ENCODE data around the gene CLASRP. TPM values are rescaled to one million over a fixed set of nuclear protein-coding genes. Genes with fewer than 3 reads are reported as not detected.

The CLASRP gene
- total and polyA plus RNA-seq, 9 donors: 22.8 to 56.2 (median 44.7) TPM

DNA sequence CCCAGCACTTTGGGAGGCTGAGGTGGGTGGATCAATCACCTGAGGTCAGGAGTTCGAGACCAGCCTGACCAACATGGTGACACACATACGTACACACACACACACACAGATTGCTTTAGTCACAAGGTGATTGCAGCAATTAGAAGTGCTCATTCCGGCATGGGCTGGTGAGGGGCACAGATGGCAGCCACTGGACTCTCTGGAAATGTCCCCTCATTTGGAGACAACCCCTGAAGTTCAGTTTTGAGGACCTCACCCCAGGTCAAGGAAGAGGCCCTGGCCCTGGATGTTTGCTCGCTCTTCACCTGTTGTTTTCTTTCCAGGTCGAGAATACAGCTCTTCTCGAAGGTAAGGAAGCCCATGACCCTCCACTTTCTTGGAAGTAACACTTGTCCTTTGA lies 31.4 kb downstream of the CLASRP start:
- 89% methylated on average over 4 of the region's 6 CpGs for WGBS (ENCODE audit: insufficient coverage)
- H3K27ac ChIP-seq (ENCODE audit: low read length): no peak overlapping the region
- no peak for DNase-seq
- H3K27me3 ChIP-seq (ENCODE audit: control insufficient read depth, insufficient read depth, low read length): no peaks in the 10 kb centered on the region
- H3K36me3 ChIP-seq (ENCODE audit: control insufficient read depth, insufficient read depth, low read length): peaks cover 52% of the 10 kb centered on the region
- H3K4me1 ChIP-seq (ENCODE audit: control insufficient read depth, insufficient read depth, low read length): peaks cover 12% of the 10 kb centered on the region
- H3K4me3 ChIP-seq (ENCODE audit: low read length): no peak overlapping the region
- H3K9me3 ChIP-seq (replicated peaks; ENCODE audit: control insufficient read depth, low read depth, low read length): no peaks in the 10 kb centered on the region

DNA sequence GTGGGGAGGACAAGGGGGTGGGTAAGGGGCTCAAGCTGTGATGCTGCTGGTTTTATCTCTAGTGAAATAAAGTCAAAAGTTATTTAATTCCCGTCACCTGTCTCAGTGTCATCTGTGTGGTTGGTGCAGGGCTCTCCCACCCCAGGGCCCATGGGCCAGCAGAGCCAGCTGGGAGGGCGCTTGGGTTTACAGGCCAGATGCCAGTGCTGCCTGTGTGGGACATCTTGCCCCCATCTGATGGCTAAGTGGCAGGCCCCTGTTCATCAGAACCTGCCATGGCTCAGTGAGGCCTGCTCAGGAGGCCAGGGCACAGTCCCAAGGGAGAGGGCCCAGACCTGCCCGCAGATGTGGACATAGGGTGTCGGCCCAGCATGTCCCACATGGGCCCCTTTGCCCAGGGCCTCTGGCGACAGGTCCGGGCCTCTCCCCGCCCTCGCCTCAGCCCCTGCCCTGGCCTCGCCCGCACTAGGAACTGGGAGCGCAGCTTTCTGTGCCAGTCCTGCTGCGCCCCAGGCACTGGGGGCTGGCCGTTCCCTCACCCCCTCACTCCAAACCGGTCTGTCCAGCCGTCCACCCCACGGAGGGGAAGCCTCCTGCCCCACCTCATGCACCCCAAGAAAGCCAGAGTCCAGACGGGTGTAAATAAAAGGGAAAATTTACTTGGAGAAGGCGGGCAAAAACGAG lies 32.2 kb downstream of the CLASRP start:
- H3K36me3 ChIP-seq (ENCODE audit: control insufficient read depth, insufficient read depth, low read length): peaks cover 44% of the 10 kb centered on the region

DNA sequence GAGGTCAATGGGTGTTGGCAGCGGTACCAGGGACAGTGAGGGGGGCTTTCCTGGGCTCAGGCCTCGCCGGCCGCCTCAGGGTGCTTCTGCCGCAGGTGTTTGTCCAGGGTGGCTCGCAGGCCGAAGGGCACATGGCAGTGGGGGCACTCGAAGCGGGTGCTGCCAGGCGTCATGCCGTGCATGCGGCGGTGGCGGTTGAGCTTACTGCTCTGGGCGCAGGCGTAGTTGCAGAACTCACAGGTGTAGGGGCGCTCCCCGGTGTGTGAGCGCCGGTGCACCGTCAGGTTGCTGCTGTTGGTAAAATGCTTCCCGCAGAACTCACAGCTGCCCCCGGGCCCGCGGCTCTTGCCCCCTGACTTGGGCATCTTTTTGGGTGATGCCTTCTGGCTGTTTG lies 32.7 kb downstream of the CLASRP start:
- H3K27me3 ChIP-seq (ENCODE audit: control insufficient read depth, insufficient read depth, low read length): peaks cover 4% of the 10 kb centered on the region
- H3K4me3 ChIP-seq (ENCODE audit: low read length): no peak overlapping the region
- WGBS (ENCODE audit: insufficient coverage): 90% methylated on average over 20 of the region's 25 CpGs
- H3K27ac ChIP-seq (ENCODE audit: low read length): no peak overlapping the region
- peaks cover 22% of the 10 kb centered on the region for H3K4me1 ChIP-seq (ENCODE audit: control insufficient read depth, insufficient read depth, low read length)
- no peaks in the 10 kb centered on the region for H3K9me3 ChIP-seq (replicated peaks; ENCODE audit: control insufficient read depth, low read depth, low read length)
- DNase-seq: no peak
- H3K36me3 ChIP-seq (ENCODE audit: control insufficient read depth, insufficient read depth, low read length): peaks cover 42% of the 10 kb centered on the region

More for the DNA sequence above, 32.2 kb downstream of the CLASRP start:
- Histone ChIP-seq H3K9me3 (replicated peaks; ENCODE audit: control insufficient read depth, low read depth, low read length) (no peaks in the 10 kb centered on the region), H3K27me3 (ENCODE audit: control insufficient read depth, insufficient read depth, low read length) (peaks cover 4% of the 10 kb centered on the region), H3K27ac (ENCODE audit: low read length) (no peak overlapping the region), H3K4me1 (ENCODE audit: control insufficient read depth, insufficient read depth, low read length) (peaks cover 19% of the 10 kb centered on the region), H3K4me3 (ENCODE audit: low read length) (no peak overlapping the region)
- no peak for DNase-seq
- WGBS (ENCODE audit: insufficient coverage): 87% methylated on average over 16 of the region's 19 CpGs

DNA sequence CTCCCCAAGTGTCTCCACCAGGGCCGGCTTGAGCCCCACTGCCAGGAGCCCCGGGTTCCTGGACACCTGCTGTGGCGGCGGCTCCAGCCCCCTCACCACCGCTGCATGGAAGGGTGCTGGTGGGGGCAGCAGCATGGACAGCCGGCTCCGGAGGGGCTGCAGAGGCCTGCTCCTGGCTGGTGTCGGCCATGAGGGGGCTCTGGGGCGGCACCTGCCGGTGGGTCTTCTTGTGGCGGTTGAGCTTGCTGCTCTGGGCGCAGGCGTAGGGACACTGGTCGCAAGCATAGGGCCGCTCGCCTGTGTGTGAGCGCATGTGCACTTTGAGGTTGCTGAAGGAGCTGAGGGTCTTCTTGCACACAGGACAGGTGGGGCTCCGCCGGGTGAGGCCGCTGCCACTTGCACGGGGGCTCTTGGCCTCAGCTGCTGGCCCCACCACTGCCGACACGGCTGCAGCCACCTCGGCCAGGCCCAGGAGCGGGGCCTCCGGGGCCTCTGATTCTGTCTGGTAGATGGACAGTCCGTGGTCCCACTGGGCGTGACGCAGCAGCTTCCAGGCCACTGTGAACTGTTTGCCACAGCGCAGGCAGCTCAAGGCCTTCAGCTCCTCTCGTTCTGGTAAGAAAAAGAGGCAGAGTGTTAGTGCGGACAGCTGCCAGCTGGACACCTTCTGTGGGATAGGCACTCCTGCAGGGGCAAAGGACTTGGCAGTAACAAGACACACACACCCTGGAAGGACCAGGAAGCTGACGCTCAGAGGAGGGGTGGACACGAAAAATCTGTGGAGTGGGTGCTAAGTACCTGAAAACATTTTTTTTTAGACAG lies 33.3 kb downstream of the CLASRP start:
- Histone ChIP-seq H3K27me3 (ENCODE audit: control insufficient read depth, insufficient read depth, low read length) (peaks cover 4% of the 10 kb centered on the region), H3K27ac (ENCODE audit: low read length) (no peak overlapping the region), H3K9me3 (replicated peaks; ENCODE audit: control insufficient read depth, low read depth, low read length) (no peaks in the 10 kb centered on the region), H3K36me3 (ENCODE audit: control insufficient read depth, insufficient read depth, low read length) (peaks cover 36% of the 10 kb centered on the region), H3K4me1 (ENCODE audit: control insufficient read depth, insufficient read depth, low read length) (peaks cover 25% of the 10 kb centered on the region), H3K4me3 (ENCODE audit: low read length) (no peak overlapping the region)
- DNase-seq: no peak
- WGBS (ENCODE audit: insufficient coverage): 83% methylated on average over 30 of the region's 34 CpGs

DNA sequence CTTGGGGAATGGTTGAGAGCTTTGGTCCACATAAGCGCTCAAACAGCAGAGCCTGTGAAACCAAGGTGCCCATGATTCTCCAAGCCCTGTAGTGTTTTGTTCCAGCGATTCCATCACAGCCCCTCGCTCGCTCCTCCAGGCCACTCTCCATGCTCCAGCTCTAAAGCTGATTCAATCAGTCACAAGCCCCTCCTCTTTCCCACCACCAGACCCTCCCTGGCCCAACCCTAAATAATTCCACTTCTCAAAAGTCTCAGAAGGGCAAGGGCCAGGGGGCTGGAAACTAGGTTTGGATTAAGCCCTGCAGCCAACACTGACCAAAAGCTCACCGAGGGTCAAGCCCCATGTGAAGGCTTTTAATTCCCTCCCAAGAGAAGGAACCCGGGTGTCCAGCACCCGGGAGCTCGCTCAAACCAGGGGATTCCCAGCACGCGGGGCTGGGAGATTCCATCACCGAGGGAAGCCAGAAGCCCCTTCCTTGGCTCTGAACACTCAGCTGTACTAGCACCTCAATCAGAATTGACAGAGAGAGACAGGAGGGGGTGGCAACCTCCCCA lies 36.0 kb downstream of the CLASRP start:
- Histone ChIP-seq H3K27ac (ENCODE audit: low read length) (no peak overlapping the region), H3K4me3 (ENCODE audit: low read length) (no peak overlapping the region), H3K9me3 (replicated peaks; ENCODE audit: control insufficient read depth, low read depth, low read length) (no peaks in the 10 kb centered on the region), H3K4me1 (ENCODE audit: control insufficient read depth, insufficient read depth, low read length) (peaks cover 31% of the 10 kb centered on the region), H3K27me3 (ENCODE audit: control insufficient read depth, insufficient read depth, low read length) (peaks cover 4% of the 10 kb centered on the region), H3K36me3 (ENCODE audit: control insufficient read depth, insufficient read depth, low read length) (peaks cover 17% of the 10 kb centered on the region)
- no peak for DNase-seq
- 45% methylated on average over 8 of the region's 11 CpGs for WGBS (ENCODE audit: insufficient coverage)

DNA sequence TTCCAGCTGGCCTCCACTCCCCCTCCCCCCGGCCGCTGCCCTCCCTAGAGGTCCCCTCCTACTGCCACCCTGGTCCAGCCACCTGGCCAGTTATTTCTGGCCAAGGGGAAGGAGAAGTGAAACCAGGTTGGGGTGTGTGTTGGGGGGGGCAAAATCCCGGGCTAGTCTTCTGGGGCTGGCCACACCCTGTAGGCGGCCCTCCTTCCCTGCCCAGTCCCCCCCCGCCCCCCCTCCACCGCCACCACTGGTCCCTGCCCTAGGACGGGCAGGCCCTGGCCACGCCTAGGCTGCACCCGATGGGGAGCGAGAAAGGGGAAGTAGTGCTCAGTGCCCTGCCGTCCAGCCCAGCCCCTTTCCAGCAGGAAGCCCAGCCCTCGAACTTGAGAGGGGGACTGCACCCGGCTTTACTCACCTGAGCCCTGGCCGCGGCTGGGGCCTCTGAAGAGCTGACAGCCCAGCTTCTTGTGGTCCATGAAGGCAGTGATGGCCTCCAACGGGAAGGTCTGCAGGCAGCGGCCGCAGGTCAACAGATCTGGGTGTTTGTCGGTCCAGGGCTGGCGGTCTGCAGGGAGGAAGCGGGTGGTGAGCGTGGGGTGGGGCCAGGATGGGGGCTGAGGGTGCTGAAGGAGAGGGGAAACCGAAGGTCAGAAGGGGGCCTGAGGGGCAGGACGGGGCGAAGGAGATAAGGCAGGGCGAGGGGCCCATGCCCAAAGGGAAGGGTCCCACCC lies 36.6 kb downstream of the CLASRP start:
- Histone ChIP-seq H3K9me3 (replicated peaks; ENCODE audit: control insufficient read depth, low read depth, low read length) (no peaks in the 10 kb centered on the region), H3K27me3 (ENCODE audit: control insufficient read depth, insufficient read depth, low read length) (peaks cover 4% of the 10 kb centered on the region), H3K4me3 (ENCODE audit: low read length) (peak overlapping the region; percentile 38), H3K4me1 (ENCODE audit: control insufficient read depth, insufficient read depth, low read length) (peaks cover 37% of the 10 kb centered on the region), H3K27ac (ENCODE audit: low read length) (no peak overlapping the region), H3K36me3 (ENCODE audit: control insufficient read depth, insufficient read depth, low read length) (peaks cover 10% of the 10 kb centered on the region)
- WGBS (ENCODE audit: insufficient coverage): 8% methylated on average over 16 of the region's 26 CpGs
- peak; percentile 58 for DNase-seq

DNA sequence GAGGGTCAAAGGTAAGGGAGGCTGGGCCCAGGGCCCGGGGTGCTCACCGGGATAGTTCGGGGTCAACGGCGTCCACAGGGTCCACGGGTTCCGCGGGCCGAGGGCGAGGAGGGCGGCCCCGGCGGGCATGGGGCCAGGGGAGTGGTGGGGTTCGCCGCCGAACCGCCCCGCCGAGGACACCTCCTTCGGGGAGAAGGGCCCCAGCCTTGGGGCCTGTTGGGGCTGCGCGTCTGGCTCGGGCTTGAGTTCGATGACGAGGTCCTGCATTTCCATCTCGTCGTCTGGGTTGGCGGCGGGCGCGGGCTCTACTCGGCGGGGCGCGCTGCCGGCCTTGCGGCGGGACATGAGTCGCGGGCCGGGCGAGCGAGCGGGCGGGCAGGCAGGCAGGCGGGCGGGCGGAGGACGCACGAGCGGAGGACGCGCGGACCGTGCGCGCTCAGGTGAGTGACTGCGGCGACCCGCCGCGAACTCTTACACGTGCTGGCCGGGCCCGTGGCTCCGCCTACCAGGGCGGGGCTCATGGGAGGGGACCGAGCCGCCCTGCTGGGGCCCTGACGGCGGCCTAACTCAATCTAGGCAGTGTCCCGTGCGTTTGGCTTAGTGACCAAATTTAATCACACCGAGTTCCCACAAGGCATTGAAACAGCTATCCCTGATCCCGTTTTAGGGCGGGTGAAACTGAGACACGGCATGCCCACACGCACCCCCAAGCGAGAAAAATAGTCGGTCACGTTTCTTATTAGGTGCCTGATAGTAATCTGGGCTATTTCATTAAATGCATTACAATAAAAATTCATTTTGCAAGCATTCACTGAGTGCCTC lies 37.4 kb downstream of the CLASRP start, which contains the start of gene ZNF296:
TSS of gene ZNF296 (minus strand) at position 450 of the 822 bp plus-strand sequence. CDS start at position 345, 105 bp downstream.
- Histone ChIP-seq H3K4me1 (ENCODE audit: control insufficient read depth, insufficient read depth, low read length) (peaks cover 38% of the 10 kb centered on the region), H3K36me3 (ENCODE audit: control insufficient read depth, insufficient read depth, low read length) (peaks cover 4% of the 10 kb centered on the region), H3K27ac (ENCODE audit: low read length) (no peak within 1 kb of the TSS), H3K9me3 (replicated peaks; ENCODE audit: control insufficient read depth, low read depth, low read length) (no peaks in the 10 kb centered on the region), H3K4me3 (ENCODE audit: low read length) (peak within 1 kb of the TSS; percentile 38), H3K27me3 (ENCODE audit: control insufficient read depth, insufficient read depth, low read length) (peaks cover 4% of the 10 kb centered on the region)
- WGBS (ENCODE audit: insufficient coverage): under 1% methylated on average over 62 of the region's 81 CpGs
- DNase-seq: peak; percentile 65

DNA sequence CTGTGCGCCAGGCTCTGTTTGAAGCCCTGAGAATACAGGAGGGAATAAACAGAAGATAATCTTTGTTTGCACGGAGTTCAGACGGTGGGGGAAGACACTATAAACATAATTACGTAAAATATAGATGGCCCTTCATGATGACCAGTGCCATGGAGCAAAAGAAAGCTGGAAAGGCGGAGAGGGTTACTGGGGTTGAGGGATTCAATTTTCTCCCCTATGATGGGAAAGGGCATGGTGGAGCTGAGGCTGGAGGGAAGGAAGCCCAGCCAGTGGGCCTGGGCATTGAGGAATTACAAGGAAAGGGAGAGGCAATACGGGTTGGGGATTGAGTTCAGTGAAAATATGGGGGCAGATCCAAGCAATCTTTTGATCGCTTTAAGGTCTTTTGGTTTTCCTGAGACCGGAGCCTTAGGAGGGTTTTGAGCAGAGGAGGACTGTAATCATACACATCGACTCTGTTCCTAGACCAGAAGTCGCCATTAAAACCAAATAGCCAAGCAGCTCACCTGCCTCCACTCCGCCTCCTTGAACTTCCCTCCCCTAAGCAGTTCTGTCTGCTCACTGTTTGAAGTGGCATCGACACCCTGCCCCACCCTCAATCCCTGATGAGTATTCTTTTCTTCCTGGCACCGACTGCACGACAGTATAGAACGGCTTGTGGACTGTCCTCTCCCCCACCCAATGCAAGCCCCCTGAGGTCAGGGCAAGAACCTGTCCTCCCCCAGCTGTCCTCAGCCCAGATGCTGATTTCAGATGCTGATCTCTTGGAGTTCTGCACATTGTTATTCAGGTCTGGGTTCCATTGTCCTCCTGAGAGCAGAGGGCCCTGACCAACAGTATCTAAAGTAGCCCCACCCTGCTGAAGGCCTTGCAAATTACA lies 38.2 kb downstream of the CLASRP start:
- Histone ChIP-seq H3K9me3 (replicated peaks; ENCODE audit: control insufficient read depth, low read depth, low read length) (no peaks in the 10 kb centered on the region), H3K27me3 (ENCODE audit: control insufficient read depth, insufficient read depth, low read length) (peaks cover 4% of the 10 kb centered on the region), H3K4me3 (ENCODE audit: low read length) (no peak overlapping the region), H3K4me1 (ENCODE audit: control insufficient read depth, insufficient read depth, low read length) (peaks cover 35% of the 10 kb centered on the region), H3K27ac (ENCODE audit: low read length) (no peak overlapping the region), H3K36me3 (ENCODE audit: control insufficient read depth, insufficient read depth, low read length) (peaks cover 3% of the 10 kb centered on the region)
- DNase-seq: no peak
- WGBS (ENCODE audit: insufficient coverage): 62% methylated on average over 10 of the region's 15 CpGs

All from muscle of leg (tissue), 11 donors.